ENCODE results near the gene TMEM45B.

- no peak for TF ChIP-seq CTCF (IDR thresholded peaks at IDR 0.05; ENCODE audit: insufficient read depth, low read length)
- TF ChIP-seq POLR2AphosphoS5 (IDR thresholded peaks at IDR 0.05; ENCODE audit: low read depth): no peak
Observed at GRCh38 chr11:129895126-129896041, 79.7 kb downstream of the TMEM45B start, which contains the start of gene NFRKB.

All from HL-60 (cell line).